Right atrium auricular region (tissue), 2 donors: Measurements from ENCODE around the gene CACNA1C. TPM values are rescaled to one million over a fixed set of nuclear protein-coding genes. Genes with fewer than 3 reads are reported as not detected.

Experiments
- DNase-seq: peaks from one replicate; pipeline ENCODE4 v3.0.0-alpha.2; 2019; ENCODE audit warnings: low spot score
- H3K27ac ChIP-seq, 2 donors: fragments of 200-600 bp; sonication (generic); 1 replicate in 1 of 2; 2 replicates in 1 of 2; pipeline ENCODE4 v1.5.1; 2016 to 2019
- H3K27me3 ChIP-seq, 2 donors: fragments of 200-600 bp; sonication (generic); one replicate each; pipeline versions ENCODE4 v1.5.1 to v1.6.0; 2017 to 2019
- H3K36me3 ChIP-seq: fragments of 200-600 bp; sonication (generic); one replicate; pipeline ENCODE4 v1.5.1; 2016
- H3K4me1 ChIP-seq, 2 donors: fragments of 200-600 bp; sonication (generic); one replicate each; pipeline versions ENCODE4 v1.5.1 to v1.6.0; 2017 to 2019
- H3K4me3 ChIP-seq, 2 donors: fragments of 200-600 bp; sonication (generic); 1 replicate in 1 of 2; 2 replicates in 1 of 2; pipeline ENCODE4 v1.5.1; 2017 to 2019; ENCODE audit warnings: mild to moderate bottlenecking in 1 of 2, moderate library complexity in 1 of 2
- H3K9me3 ChIP-seq, 2 donors: fragments of 200-600 bp; sonication (generic); one replicate each; pipeline ENCODE4 v1.5.1; 2019
- total RNA-seq, 2 donors: library from RNA; depleted of rRNA; stranded (reverse); fragments of >200 nt; gene quantifications; one replicate each; pipeline ENCODE4 v1.1.0, GENCODE V29; 2016
- TF ChIP-seq, protein P1 (sequence below), 2 donors: fragments of 200-600 bp; sonication (generic); IDR thresholded peaks; one replicate each; pipeline ENCODE4 v1.5.1; 2019; ENCODE audit warnings: antibody characterized with exemption in 2 of 2

CACNA1C gene
- total RNA-seq, 2 donors from 2014 or later: 83.1 to 93.6 TPM

- H3K4me1 ChIP-seq: peaks cover 0 to 14% of the 10 kb centered on the region in 2 donors
These were observed 504.8 kb downstream of the CACNA1C start for GRCh38 chr12:2557597-2557996.

DNA sequence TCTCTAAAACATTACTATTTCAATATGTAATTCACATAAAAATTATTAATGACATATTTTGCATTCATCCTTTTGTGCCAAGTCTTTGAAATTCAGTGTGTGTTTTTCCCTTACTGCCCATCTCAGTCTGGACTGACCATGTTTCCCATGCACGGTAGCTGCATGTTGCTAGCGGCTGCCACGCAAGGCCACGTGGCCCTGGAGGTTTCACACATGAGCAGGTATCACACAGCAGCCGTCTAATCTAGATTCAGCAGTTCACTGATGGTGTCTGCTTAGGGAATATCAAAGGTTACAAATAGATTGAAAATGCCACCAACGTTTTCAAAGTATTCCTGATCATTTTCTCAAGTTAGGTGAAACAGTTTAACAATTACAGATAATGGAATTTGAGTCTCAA, 507.1 kb downstream of the CACNA1C start:
- DNase-seq: no peak
- peaks cover 0 to 7% of the 10 kb centered on the region in 2 donors for H3K4me1 ChIP-seq
- TF ChIP-seq, protein P1, sequence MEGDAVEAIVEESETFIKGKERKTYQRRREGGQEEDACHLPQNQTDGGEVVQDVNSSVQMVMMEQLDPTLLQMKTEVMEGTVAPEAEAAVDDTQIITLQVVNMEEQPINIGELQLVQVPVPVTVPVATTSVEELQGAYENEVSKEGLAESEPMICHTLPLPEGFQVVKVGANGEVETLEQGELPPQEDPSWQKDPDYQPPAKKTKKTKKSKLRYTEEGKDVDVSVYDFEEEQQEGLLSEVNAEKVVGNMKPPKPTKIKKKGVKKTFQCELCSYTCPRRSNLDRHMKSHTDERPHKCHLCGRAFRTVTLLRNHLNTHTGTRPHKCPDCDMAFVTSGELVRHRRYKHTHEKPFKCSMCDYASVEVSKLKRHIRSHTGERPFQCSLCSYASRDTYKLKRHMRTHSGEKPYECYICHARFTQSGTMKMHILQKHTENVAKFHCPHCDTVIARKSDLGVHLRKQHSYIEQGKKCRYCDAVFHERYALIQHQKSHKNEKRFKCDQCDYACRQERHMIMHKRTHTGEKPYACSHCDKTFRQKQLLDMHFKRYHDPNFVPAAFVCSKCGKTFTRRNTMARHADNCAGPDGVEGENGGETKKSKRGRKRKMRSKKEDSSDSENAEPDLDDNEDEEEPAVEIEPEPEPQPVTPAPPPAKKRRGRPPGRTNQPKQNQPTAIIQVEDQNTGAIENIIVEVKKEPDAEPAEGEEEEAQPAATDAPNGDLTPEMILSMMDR (IDR thresholded peaks at IDR 0.05): no peak
- H3K9me3 ChIP-seq: no peaks in the 10 kb centered on the region
- peaks cover 45% of the 10 kb centered on the region for H3K36me3 ChIP-seq
- no peak overlapping the region for H3K27ac ChIP-seq
- no peaks in the 10 kb centered on the region for H3K27me3 ChIP-seq
- no peak overlapping the region for H3K4me3 ChIP-seq

More at GRCh38 chr12:2557597-2557996, 504.8 kb downstream of the CACNA1C start:
- H3K4me3 ChIP-seq: no peak overlapping the region
- TF ChIP-seq, protein P1 (IDR thresholded peaks at IDR 0.05): no peak
- H3K36me3 ChIP-seq: peaks cover 57% of the 10 kb centered on the region
- H3K27me3 ChIP-seq: no peaks in the 10 kb centered on the region
- H3K27ac ChIP-seq: no peak overlapping the region
- DNase-seq: no peak
- H3K9me3 ChIP-seq: no peaks in the 10 kb centered on the region

DNA sequence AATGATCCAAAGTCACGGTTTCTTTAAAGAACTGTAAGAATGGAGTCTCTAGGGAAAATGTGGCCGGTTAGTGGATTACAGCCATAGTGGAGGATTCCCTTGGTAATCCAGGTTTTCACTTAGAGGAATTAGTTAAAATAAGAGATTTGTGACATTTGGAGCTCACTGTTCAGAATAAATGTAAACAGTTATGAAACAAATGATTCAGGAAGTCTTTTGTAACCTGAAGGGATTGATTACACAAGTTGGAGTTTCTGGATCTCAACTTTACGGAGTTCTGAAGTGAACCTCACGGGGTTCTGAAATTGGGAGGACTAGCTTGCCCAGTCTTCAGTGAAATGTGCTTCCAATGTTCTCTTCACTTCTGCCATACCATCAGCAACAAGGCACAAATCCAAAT, 507.6 kb downstream of the CACNA1C start:
- DNase-seq: no peak
- peaks cover 0 to 7% of the 10 kb centered on the region in 2 donors for H3K4me1 ChIP-seq
- H3K27me3 ChIP-seq: no peaks in the 10 kb centered on the region
- H3K27ac ChIP-seq: no peak overlapping the region
- H3K4me3 ChIP-seq: no peak overlapping the region
- H3K36me3 ChIP-seq: peaks cover 41% of the 10 kb centered on the region
- TF ChIP-seq, protein P1 (IDR thresholded peaks at IDR 0.05): no peak
- H3K9me3 ChIP-seq: no peaks in the 10 kb centered on the region

DNA sequence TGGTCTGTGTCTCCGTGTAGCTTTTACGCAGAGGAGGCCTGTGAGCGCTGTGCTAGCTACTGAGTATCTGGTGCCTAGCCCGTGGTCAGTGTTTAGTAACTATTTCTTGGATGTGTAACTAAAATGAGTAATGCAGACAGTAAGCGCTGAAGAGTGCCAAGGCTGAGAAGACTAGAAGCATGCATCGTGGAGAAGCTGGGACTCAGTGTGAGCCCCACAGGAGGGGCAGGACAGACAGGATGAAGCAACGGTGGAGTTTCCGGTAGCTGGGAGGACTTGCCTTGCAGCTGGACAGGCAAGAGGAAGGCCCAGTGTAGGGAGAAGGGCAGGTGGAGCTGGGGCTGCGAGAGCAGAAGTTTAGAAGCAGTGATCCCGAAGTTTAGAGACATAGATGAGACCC, 508.6 kb downstream of the CACNA1C start:
- Histone ChIP-seq H3K27me3 (no peaks in the 10 kb centered on the region), H3K9me3 (no peaks in the 10 kb centered on the region), H3K27ac (no peak overlapping the region), H3K36me3 (peaks cover 37% of the 10 kb centered on the region), H3K4me1 (peaks cover 0 to 7% of the 10 kb centered on the region in 2 donors), H3K4me3 (no peak overlapping the region)
- no peak for DNase-seq
- TF ChIP-seq, protein P1 (IDR thresholded peaks at IDR 0.05): no peak

- Histone ChIP-seq H3K27ac (no peak overlapping the region), H3K36me3 (peaks cover 37% of the 10 kb centered on the region), H3K4me1 (peaks cover 0 to 7% of the 10 kb centered on the region in 2 donors), H3K9me3 (no peaks in the 10 kb centered on the region), H3K4me3 (no peak overlapping the region), H3K27me3 (no peaks in the 10 kb centered on the region)
- TF ChIP-seq, protein P1 (IDR thresholded peaks at IDR 0.05): no peak
- no peak for DNase-seq
These were observed 509.6 kb downstream of the CACNA1C start for GRCh38 chr12:2562400-2562799.

DNA sequence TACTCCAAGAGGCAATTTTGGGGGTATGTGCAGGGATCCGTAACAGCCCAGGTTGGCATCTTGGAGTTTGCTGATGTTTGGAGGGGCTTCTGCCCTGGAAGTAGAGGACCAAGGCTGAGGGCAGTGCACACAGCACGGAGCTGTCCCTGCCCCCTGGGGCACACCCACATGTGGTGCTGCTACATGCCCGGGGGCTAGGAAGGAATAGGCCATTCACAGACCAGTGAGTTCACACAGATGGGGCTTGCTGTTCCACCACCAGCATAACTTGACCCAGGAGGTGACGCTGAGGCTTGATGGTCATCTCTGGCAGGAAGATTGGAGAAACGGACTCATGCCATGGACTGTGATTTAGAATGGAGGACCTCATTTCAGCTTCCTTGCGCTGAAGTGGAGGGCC, 510.9 kb downstream of the CACNA1C start:
- Histone ChIP-seq H3K27me3 (no peaks in the 10 kb centered on the region), H3K9me3 (no peaks in the 10 kb centered on the region), H3K4me1 (peaks cover 0 to 7% of the 10 kb centered on the region in 2 donors), H3K36me3 (peaks cover 27% of the 10 kb centered on the region), H3K27ac (no peak overlapping the region), H3K4me3 (no peak overlapping the region)
- DNase-seq: no peak
- TF ChIP-seq, protein P1 (IDR thresholded peaks at IDR 0.05): no peak
